Esophagus muscularis mucosa (tissue), 3 donors: ENCODE data around the gene TTC7B.

Experiments
- POLR2A ChIP-seq: fragments of 450-650 bp; IDR thresholded peaks from one replicate; pipeline ENCODE4 v1.6.1; 2017; ENCODE audit warnings: antibody characterized with exemption, moderate library complexity, mild to moderate bottlenecking, low read depth
- POLR2AphosphoS5 ChIP-seq, 2 donors: sonication (generic); formaldehyde crosslinking; IDR thresholded peaks; one replicate each; pipeline ENCODE4 v1.6.1; 2017; ENCODE audit warnings: antibody characterized with exemption in 2 of 2
- TF ChIP-seq, protein P1 (sequence below), 3 experiments: fragments of 200-600 bp in 2 of 3; fragments of 450-650 bp in 1 of 3; sonication (generic) in 2 of 3; IDR thresholded peaks; one replicate each; pipeline ENCODE4 v1.5.1; 2017 to 2019; ENCODE audit warnings: antibody characterized with exemption in 3 of 3, mild to moderate bottlenecking in 2 of 3, moderate library complexity in 1 of 3

GRCh38 chr14:90649083-90649482, 167.1 kb downstream of the TTC7B start:
- TF ChIP-seq, protein P1, sequence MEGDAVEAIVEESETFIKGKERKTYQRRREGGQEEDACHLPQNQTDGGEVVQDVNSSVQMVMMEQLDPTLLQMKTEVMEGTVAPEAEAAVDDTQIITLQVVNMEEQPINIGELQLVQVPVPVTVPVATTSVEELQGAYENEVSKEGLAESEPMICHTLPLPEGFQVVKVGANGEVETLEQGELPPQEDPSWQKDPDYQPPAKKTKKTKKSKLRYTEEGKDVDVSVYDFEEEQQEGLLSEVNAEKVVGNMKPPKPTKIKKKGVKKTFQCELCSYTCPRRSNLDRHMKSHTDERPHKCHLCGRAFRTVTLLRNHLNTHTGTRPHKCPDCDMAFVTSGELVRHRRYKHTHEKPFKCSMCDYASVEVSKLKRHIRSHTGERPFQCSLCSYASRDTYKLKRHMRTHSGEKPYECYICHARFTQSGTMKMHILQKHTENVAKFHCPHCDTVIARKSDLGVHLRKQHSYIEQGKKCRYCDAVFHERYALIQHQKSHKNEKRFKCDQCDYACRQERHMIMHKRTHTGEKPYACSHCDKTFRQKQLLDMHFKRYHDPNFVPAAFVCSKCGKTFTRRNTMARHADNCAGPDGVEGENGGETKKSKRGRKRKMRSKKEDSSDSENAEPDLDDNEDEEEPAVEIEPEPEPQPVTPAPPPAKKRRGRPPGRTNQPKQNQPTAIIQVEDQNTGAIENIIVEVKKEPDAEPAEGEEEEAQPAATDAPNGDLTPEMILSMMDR (IDR thresholded peaks at IDR 0.05), result no peak
- TF ChIP-seq POLR2A, result no peak
- no peak for TF ChIP-seq POLR2AphosphoS5 (IDR thresholded peaks at IDR 0.05)
